SK-N-SH treated with all-trans-retinoic acid at 6 μM for 48 hours (cell line): ENCODE results near the gene BCAT1.

Experiments
- ATAC-seq: fragments of 200-7000 bp; cut with Tn5 transposase; 3 replicates; pipeline ENCODE4 v1.9.1; 2020; ENCODE audit warnings: mild to moderate bottlenecking, moderate library complexity
- BACH2 ChIP-seq: fragments of 250-450 bp; sonication (Bioruptor Pico); IDR thresholded peaks from 2 replicates; pipeline ENCODE4 v1.9.0; 2021; ENCODE audit warnings: mild to moderate bottlenecking, borderline replicate concordance
- ESRRG ChIP-seq: fragments of 250-450 bp; sonication (Bioruptor Pico); IDR thresholded peaks from 2 replicates; pipeline ENCODE4 v1.6.1; 2021; ENCODE audit warnings: mild to moderate bottlenecking
- GLIS3 ChIP-seq: fragments of 250-450 bp; sonication (Bioruptor Pico); IDR thresholded peaks from 2 replicates; pipeline ENCODE4 v1.5.0; 2020; ENCODE audit warnings: mild to moderate bottlenecking, moderate library complexity
- OSR1 ChIP-seq: fragments of 250-450 bp; sonication (Bioruptor Pico); IDR thresholded peaks from 2 replicates; pipeline ENCODE4 v1.8.0; 2022; ENCODE audit warnings: moderate library complexity, mild to moderate bottlenecking, inconsistent platforms
- PPARA ChIP-seq: fragments of 250-450 bp; sonication (Bioruptor Pico); IDR thresholded peaks from 2 replicates; pipeline ENCODE4 v1.5.0; 2020; ENCODE audit warnings: mild to moderate bottlenecking, borderline replicate concordance
- SNAI2 ChIP-seq: fragments of 250-450 bp; sonication (Bioruptor Pico); IDR thresholded peaks from 2 replicates; pipeline ENCODE4 v1.5.0; 2020; ENCODE audit warnings: mild to moderate bottlenecking, moderate library complexity
- TCF4 ChIP-seq: fragments of 250-450 bp; sonication (Bioruptor Pico); IDR thresholded peaks from 2 replicates; pipeline ENCODE4 v1.8.0; 2021; ENCODE audit warnings: mild to moderate bottlenecking, moderate library complexity, borderline replicate concordance
- TOX ChIP-seq: fragments of 250-450 bp; sonication (Bioruptor Pico); IDR thresholded peaks from 2 replicates; pipeline ENCODE4 v1.8.0; 2021; ENCODE audit warnings: mild to moderate bottlenecking, moderate library complexity, borderline replicate concordance
- ZFP3 ChIP-seq: fragments of 250-450 bp; sonication (Bioruptor Pico); IDR thresholded peaks from 2 replicates; pipeline ENCODE4 v1.5.0; 2020; ENCODE audit warnings: mild to moderate bottlenecking, moderate library complexity
- ZNF565 ChIP-seq: fragments of 450-650 bp; formaldehyde crosslinking; conservative IDR thresholded peaks from 2 replicates; pipeline ENCODE4 v1.5.0; 2020; ENCODE audit warnings: low read depth, mild to moderate bottlenecking, moderate library complexity
- ZNF70 ChIP-seq: fragments of 450-650 bp; formaldehyde crosslinking; IDR thresholded peaks from 2 replicates; pipeline ENCODE4 v1.5.0; 2020; ENCODE audit warnings: mild to moderate bottlenecking, moderate library complexity
- ZNF8 ChIP-seq: fragments of 450-650 bp; formaldehyde crosslinking; IDR thresholded peaks from 2 replicates; pipeline ENCODE4 v1.5.0; 2020; ENCODE audit warnings: mild to moderate bottlenecking, moderate library complexity
- TF ChIP-seq, protein P1 (sequence below): fragments of 250-450 bp; sonication (Bioruptor Pico); IDR thresholded peaks from 2 replicates; pipeline ENCODE4 v1.5.0; 2020; ENCODE audit warnings: mild to moderate bottlenecking, moderate library complexity
- TF ChIP-seq, protein P2 (sequence below): fragments of 250-450 bp; sonication (Bioruptor Pico); IDR thresholded peaks from 2 replicates; pipeline ENCODE4 v1.5.1; 2020; ENCODE audit warnings: low read depth, mild to moderate bottlenecking, moderate library complexity
- TF ChIP-seq, protein P3 (sequence below): fragments of 250-450 bp; sonication (Bioruptor Pico); IDR thresholded peaks from 2 replicates; pipeline ENCODE4 v1.8.0; 2020; ENCODE audit warnings: mild to moderate bottlenecking, moderate library complexity, borderline replicate concordance
- TF ChIP-seq, protein P4 (sequence below): fragments of 250-450 bp; sonication (Bioruptor Pico); IDR thresholded peaks from 2 replicates; pipeline ENCODE4 v1.8.0; 2021; ENCODE audit warnings: low read depth, mild to moderate bottlenecking, moderate library complexity, borderline replicate concordance

The BCAT1 gene

DNA sequence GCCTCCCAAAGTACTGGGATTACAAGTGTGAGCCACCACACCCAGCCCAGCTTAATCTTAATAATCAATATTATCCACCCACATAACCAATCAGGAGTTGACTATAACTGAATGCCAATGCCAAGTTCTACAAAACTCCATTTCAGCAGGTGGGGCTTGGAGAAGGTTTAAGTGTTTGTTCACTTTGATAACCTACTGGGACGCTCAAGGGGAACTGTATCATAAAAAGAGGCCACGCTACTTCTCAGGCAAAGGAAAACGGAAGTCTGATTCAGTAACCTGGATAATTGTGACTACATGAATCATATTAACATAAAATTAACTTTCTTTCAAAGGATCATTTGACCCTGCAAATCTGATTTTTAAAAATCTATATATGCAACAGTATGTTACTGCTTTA is 179.2 kb downstream of the BCAT1 start:
- TF ChIP-seq PPARA (no peak), ESRRG (no peak), TCF4 (CRISPR knock-in tag) (no peak), ZFP3 (CRISPR knock-in tag) (no peak), GLIS3 (no peak), ZNF8 (no peak), TOX (no peak), OSR1 (no peak)
- TF ChIP-seq, protein P1, sequence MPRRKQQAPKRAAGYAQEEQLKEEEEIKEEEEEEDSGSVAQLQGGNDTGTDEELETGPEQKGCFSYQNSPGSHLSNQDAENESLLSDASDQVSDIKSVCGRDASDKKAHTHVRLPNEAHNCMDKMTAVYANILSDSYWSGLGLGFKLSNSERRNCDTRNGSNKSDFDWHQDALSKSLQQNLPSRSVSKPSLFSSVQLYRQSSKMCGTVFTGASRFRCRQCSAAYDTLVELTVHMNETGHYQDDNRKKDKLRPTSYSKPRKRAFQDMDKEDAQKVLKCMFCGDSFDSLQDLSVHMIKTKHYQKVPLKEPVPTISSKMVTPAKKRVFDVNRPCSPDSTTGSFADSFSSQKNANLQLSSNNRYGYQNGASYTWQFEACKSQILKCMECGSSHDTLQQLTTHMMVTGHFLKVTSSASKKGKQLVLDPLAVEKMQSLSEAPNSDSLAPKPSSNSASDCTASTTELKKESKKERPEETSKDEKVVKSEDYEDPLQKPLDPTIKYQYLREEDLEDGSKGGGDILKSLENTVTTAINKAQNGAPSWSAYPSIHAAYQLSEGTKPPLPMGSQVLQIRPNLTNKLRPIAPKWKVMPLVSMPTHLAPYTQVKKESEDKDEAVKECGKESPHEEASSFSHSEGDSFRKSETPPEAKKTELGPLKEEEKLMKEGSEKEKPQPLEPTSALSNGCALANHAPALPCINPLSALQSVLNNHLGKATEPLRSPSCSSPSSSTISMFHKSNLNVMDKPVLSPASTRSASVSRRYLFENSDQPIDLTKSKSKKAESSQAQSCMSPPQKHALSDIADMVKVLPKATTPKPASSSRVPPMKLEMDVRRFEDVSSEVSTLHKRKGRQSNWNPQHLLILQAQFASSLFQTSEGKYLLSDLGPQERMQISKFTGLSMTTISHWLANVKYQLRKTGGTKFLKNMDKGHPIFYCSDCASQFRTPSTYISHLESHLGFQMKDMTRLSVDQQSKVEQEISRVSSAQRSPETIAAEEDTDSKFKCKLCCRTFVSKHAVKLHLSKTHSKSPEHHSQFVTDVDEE = no peak
- TF ChIP-seq, protein P2, sequence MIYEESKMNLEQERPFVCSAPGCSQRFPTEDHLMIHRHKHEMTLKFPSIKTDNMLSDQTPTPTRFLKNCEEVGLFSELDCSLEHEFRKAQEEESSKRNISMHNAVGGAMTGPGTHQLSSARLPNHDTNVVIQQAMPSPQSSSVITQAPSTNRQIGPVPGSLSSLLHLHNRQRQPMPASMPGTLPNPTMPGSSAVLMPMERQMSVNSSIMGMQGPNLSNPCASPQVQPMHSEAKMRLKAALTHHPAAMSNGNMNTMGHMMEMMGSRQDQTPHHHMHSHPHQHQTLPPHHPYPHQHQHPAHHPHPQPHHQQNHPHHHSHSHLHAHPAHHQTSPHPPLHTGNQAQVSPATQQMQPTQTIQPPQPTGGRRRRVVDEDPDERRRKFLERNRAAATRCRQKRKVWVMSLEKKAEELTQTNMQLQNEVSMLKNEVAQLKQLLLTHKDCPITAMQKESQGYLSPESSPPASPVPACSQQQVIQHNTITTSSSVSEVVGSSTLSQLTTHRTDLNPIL (CRISPR knock-in tag) = no peak
- TF ChIP-seq, protein P3, sequence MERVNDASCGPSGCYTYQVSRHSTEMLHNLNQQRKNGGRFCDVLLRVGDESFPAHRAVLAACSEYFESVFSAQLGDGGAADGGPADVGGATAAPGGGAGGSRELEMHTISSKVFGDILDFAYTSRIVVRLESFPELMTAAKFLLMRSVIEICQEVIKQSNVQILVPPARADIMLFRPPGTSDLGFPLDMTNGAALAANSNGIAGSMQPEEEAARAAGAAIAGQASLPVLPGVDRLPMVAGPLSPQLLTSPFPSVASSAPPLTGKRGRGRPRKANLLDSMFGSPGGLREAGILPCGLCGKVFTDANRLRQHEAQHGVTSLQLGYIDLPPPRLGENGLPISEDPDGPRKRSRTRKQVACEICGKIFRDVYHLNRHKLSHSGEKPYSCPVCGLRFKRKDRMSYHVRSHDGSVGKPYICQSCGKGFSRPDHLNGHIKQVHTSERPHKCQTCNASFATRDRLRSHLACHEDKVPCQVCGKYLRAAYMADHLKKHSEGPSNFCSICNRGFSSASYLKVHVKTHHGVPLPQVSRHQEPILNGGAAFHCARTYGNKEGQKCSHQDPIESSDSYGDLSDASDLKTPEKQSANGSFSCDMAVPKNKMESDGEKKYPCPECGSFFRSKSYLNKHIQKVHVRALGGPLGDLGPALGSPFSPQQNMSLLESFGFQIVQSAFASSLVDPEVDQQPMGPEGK (CRISPR knock-in tag) = no peak
- no peak for ATAC-seq

DNA sequence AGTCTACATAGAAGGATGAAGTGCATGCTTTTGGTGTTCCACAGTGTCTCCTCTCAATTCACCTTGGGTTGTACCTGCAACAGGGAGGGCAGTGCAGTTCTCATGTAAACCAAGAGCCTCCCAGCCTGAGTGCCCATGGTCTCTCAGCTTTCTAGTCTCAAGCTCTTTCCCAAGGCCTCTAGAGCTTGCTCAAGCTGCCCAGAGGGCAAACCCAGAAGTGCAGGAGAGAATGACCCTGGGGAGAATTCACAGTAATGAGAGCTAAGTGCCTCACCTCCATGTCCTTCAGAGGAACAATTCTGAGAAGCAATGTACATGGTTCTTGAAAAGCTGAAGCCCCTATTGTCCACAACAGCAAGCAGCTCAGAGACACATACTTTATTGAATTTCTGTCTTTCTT is 180.5 kb downstream of the BCAT1 start:
- no peak for TF ChIP-seq BACH2
- TF ChIP-seq, all 23 proteins: peak for 0
- no peak for ATAC-seq

DNA sequence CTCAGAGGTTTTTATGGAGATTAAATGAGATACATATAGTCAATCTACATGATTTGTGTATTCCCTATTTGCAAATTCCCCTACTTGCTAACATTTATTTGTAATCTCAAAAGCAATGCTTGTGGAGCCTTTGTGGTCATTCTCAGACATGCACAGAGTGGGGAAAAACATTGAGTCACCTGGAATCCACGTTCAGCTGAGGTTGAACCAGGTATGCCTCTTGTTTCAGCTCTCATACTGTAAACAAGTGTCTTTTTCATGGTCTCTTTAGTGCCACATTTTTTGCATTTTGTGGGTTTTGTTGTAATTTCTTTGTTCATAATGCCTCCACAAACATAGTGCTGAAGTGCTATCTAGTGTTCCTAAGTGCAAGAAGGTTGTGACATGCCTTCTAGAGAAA is 181.9 kb downstream of the BCAT1 start:
- TF ChIP-seq ZNF565 (no peak), ZFP3 (CRISPR knock-in tag) (no peak), TCF4 (CRISPR knock-in tag) (no peak), ZNF70 (CRISPR knock-in tag) (no peak), SNAI2 (CRISPR knock-in tag) (no peak), TOX (no peak), ESRRG (no peak), BACH2 (no peak), PPARA (no peak)
- TF ChIP-seq, protein P1 = no peak
- TF ChIP-seq, protein P2 (CRISPR knock-in tag) = no peak
- TF ChIP-seq, protein P4, sequence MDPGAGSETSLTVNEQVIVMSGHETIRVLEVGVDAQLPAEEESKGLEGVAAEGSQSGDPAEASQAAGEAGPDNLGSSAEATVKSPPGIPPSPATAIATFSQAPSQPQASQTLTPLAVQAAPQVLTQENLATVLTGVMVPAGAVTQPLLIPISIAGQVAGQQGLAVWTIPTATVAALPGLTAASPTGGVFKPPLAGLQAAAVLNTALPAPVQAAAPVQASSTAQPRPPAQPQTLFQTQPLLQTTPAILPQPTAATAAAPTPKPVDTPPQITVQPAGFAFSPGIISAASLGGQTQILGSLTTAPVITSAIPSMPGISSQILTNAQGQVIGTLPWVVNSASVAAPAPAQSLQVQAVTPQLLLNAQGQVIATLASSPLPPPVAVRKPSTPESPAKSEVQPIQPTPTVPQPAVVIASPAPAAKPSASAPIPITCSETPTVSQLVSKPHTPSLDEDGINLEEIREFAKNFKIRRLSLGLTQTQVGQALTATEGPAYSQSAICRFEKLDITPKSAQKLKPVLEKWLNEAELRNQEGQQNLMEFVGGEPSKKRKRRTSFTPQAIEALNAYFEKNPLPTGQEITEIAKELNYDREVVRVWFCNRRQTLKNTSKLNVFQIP = no peak
- no peak for ATAC-seq

DNA sequence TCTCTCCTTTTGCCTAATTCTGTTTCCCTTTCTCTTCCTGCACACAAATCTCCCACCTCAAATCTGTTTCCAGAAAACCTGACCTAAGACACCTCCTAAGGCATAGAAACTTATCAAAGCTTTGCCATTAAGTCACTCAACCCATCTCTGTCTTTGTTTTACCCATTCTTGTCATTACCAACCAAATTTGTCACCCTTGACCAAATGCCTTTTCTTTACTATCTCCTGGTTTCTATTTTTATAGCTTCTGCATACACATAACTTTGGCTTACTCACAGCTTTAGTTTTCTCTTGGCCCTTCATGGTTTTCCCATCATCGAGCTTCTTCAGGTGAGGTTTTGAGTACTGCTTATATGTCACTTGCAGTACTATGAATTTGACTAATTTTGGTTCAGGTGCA is 184.2 kb downstream of the BCAT1 start:
- ATAC-seq = no peak
- TF ChIP-seq ZNF8 (no peak), OSR1 (no peak)
- TF ChIP-seq, all 23 proteins: peak for 0
